Breast epithelium (tissue), 3 donors: Measurements from ENCODE around the gene EHMT1.

Experiments
- POLR2A ChIP-seq: fragments of 450-650 bp; IDR thresholded peaks from one replicate; pipeline ENCODE4 v1.6.1; 2016; ENCODE audit warnings: antibody characterized with exemption, mild to moderate bottlenecking, moderate library complexity
- POLR2AphosphoS5 ChIP-seq, 3 donors: sonication (generic); formaldehyde crosslinking; IDR thresholded peaks; one replicate each; pipeline ENCODE4 v1.6.1; 2017; ENCODE audit warnings: antibody characterized with exemption in 3 of 3
- TF ChIP-seq, protein P1 (sequence below), 3 donors: fragments of 450-650 bp; IDR thresholded peaks; one replicate each; pipeline ENCODE4 v1.5.1; 2016 to 2017; ENCODE audit warnings: antibody characterized with exemption in 3 of 3, mild to moderate bottlenecking in 3 of 3, moderate library complexity in 3 of 3

- TF ChIP-seq POLR2A (no peak), POLR2AphosphoS5 (IDR thresholded peaks at IDR 0.05) (no peak)
- TF ChIP-seq, protein P1, sequence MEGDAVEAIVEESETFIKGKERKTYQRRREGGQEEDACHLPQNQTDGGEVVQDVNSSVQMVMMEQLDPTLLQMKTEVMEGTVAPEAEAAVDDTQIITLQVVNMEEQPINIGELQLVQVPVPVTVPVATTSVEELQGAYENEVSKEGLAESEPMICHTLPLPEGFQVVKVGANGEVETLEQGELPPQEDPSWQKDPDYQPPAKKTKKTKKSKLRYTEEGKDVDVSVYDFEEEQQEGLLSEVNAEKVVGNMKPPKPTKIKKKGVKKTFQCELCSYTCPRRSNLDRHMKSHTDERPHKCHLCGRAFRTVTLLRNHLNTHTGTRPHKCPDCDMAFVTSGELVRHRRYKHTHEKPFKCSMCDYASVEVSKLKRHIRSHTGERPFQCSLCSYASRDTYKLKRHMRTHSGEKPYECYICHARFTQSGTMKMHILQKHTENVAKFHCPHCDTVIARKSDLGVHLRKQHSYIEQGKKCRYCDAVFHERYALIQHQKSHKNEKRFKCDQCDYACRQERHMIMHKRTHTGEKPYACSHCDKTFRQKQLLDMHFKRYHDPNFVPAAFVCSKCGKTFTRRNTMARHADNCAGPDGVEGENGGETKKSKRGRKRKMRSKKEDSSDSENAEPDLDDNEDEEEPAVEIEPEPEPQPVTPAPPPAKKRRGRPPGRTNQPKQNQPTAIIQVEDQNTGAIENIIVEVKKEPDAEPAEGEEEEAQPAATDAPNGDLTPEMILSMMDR (IDR thresholded peaks at IDR 0.05) = no peak
These were observed 30.5 kb upstream of the EHMT1 start for GRCh38 chr9:137588311-137588710.
